Right kidney (tissue), 1 donor: ENCODE results near the gene SFXN2.
"Not testable (repeated sequence)": the region's sequence is repeated elsewhere in the genome, so short reads cannot be mapped to it uniquely, and the experiment has no call there.

Source experiments
- DNase-seq: peaks from one replicate; pipeline ENCODE4 v3.0.0-alpha.2; 2016

SFXN2 gene

DNA sequence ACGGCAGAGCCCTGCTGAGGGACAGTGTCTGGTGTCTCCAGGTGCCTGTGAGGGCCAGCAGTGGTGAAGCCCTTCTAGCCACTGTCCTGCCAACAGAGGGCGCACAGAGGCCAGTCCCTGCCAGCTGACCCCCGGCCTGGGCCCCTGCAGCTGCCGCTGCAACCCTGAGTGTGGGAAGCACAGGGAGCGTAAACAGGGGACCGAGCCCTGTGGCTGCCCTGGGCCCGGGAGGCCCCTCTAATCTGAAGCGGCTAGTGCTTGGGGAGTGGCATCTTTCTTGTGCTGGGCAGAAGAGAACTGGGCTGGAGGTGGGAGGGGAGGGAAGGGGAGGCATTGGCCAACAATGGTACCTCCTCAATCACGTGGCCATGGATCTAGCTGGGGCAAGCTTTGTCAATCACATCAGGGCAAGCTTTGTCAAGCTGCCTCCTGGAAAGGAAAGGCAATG, 35.6 kb upstream of the SFXN2 start:
- DNase-seq, result peak; percentile 72

DNA sequence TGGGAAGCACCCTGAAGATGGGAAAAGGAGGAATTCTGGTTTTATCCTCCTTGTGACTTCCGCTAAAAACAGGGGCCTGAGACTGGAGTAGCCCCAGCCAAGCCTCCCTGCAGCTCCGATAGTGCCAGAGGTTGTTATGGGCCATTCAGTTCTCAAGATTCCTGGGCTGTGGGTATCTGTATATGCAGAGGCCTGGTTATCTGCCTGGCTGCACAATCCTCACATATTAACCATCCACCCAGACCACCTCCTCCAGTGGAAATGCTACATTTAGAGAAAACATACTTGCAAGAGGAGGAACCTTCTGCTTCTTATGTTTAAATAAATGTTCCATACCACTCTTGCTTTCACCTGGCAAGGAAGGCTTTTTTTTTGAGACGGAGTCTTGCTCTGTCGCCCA, 34.8 kb upstream of the SFXN2 start:
- no peak for DNase-seq

DNA sequence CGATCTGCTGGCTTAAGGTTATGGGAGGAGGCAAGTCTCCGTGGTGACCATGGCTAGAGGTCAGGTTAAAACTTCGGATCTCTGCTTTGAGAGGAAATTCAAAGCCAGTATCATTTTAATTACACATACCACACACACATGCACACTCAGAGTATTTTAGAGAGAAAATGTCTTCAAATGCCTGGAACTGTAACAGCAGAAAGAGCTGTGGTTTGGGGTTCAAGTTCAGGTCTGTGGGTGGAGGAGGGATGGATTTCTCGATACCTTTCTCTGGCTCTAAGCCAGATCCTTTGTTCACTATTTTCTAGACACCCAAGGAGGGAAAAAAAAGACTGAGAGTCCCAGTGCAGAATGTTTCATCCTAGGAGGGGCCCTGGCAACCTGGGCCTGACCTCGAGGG, 32.7 kb upstream of the SFXN2 start:
- DNase-seq, result no peak

DNA sequence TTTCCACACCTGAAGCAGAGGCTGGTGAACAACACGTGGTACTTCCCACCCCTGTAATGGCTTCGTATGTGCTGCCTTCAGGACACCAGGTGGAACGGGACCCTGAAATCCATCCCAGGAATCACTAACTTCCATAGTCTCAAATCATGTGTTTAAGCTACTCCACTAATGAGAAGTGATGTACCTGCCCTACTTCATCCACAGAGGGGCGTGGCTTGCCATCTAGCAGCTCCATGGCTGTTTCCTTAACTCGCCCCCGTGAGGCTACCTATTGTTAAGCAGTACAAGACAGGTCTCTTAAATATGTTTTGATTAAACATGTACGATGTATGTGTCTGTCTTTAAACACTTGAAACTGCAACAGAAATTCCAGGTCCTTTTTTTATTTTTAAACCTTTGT, 32.0 kb upstream of the SFXN2 start:
- DNase-seq, result no peak

DNA sequence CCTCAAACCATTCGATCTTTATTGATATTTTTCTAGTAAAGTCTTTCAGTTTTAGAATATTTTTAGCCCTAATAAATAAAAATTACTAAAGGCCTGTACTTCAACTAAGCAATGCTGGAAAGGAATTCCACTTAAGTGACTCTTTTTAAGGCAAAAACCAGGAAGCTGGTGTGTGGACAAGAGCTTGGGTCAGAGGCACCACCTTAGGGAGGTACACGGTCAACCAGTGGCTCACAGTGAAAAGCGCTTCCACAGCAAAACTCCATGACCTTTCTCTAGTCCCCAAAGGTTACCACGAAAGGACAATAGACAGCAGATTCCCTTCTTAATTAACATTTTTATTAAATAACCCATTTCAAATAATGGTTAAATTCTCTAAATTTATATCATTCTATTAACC, 31.5 kb upstream of the SFXN2 start:
- DNase-seq, result no peak

DNA sequence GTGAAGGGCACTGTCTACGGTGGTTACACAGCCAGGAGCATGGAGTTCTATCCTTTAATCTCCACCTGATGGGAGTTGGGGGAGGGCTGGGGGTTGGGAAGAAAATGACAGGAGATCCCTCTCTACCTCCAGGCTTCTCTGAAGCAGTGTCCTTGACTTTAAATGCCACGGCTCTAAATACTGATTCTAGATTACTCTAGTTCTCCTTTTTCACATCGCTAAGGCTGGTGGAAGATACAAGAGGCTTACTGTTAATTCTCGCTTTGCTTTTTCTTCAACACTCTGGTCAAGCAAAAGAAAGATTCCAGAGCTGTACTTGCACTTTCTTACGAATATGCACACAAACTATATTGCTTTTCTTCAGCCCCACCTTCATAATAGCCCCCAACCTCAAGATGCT, 30.7 kb upstream of the SFXN2 start:
- DNase-seq, result no peak

DNA sequence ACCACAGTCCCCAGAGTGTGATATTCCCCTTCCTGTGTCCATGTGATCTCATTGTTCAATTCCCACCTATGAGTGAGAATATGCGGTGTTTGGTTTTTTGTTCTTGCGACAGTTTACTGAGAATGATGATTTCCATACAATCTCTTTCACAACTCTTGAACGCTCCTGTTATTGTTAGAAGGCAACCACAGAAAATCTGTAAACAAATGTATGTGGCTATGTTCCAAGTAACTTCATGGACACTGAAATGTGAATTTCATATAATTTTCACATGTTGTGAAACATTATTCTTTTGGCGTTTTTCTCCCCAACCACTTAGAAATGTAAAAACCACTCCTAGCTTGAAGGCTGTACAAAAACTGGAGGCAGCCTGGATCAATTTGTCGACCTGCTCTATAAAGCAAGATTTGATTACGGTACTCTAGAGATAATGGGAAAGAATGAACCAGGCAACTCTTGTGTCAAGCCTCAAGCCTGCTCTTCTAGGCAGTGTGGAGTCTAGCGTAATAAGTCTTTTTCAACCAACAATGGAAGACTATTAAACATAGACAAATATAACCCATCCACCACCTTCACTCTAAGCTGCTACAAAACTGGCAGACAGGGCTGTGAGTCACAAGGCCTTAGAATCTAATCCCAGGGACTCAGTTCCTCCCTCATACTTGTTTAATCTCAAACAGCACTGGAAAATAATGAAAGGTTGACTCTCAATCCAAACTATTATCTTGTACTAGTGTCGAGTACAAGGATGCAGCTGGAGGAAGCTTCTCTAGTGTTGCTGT, 23.0 kb upstream of the SFXN2 start:
- DNase-seq, result no peak

DNA sequence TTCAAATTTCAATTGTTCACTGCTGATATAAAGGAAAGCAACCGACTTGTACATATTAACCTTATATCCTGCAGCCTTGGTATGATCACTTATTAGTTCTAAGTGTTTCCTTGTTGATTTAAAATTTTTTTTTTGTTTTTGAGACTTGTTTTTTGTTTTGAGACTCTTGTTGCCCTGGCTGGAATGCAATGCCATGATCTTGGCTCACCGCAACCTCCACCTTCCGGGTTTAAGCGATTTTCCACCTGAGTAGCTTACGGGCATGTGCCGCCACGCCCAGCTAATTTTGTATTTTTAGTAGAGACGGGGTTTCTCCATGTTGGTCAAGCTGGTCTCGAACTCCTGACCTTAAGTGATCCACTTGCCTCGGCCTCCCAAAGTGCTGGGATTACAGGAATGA, 19.0 kb upstream of the SFXN2 start:
- DNase-seq, result not testable (repeated sequence)

DNA sequence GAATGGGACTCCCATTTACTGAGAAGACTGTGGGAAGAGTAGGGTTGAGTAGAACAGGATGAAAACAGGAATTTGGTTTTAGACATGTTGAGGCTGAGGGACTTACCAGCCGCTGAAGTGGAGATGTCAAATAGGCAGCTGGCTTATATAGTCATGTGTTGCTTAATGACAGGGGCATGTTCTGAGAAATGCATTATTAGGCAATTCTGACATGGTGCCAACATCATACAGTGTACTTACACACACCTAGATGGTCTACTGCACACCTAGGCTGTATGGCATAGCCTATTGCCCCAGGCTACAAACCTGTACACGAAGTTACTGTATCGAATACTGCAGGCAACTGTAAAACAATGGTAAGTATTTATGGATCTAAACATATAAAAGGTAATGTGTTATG, 17.7 kb upstream of the SFXN2 start:
- DNase-seq, result no peak

DNA sequence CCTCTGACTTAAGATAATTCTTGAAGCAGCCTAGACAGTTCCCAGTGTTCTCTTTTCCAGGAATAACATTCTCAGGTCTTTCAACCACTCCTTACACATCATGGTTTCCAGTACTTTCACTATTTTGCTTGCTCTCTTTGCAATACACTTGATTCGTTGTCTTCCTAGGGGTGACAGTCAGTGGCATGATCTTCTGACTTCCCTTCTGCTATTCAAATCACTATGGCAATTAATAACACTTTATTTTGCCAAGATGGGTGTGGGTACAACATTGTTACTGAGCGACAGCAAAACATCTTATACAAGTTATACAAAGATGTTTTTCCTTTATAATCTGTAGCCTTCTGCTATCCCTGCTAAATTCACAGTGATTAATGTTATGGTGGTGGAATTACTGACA, 15.5 kb upstream of the SFXN2 start:
- DNase-seq, result no peak

DNA sequence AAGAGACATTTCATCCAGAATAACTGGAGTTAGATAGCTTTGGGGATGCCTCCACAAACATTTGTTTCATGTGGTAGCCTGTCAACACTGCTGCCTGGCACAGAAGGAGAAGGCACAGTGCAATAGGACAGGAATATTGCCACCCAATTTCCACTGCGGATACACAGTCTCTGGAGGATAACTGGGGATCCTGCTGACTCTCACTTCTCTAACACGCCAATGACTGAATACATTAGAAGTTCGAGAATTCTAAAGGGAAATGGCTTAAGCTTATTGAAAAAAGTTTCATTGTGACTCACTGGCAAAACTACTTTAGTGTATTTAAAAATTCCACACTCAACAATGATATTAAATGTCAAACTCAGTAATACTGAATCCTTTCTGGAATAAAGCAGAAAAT, 13.2 kb upstream of the SFXN2 start:
- no peak for DNase-seq

DNA sequence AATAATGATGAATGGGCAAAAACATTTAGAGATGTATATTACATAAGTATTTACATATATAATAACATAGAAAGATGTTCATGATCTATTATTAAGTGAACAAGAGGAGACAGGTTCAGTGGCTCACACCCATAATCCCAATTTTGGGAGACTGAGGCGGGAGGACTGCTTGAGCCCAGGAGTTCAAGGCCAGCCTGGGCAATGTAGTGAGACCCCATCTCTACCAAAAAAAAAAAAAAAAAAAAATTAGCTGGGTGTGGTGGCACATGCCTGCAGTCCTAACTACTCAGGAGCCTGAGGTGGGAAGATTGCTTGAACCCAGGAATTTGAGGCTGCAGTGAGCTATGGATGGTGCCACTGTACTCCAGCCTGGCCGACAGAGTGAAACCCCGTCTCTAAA, 12.6 kb upstream of the SFXN2 start:
- DNase-seq, result no peak

DNA sequence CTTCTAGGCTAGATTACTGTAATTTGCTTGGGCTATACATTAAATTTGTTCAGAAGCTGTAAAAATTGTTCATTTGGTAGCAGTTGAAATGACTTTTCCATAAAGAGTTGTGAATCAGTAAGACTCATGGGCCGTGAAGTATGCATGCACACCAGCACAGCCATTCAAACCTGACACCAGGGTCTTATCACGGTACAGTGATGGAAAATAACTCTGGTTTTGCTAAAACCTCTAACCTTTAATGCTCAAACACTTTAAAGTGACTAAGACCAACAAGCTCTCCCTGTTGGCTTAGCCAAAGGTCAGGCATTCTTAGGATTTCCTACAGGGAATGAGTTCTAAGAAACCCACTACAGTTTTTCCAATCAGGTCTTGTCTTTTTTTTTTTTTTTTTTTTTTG, 11.7 kb upstream of the SFXN2 start:
- DNase-seq, result no peak

DNA sequence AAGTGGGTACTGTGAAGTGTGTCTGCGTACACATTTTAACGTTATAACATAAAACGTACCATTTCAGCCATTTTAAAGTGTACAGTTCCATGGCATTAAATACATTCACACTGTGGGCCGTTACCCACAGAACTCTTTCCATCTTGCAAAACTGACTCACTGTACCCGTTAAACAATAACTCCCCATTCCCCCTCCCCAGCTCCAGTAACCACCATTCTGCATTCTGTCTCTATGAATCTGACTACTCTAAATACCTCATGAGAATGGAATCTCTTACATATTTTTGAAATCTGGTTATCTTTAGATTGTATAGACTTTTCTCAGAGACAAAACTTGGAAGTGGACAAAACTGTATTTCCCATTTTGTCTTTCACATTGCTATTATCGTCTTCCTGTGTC, 9.5 kb upstream of the SFXN2 start:
- no peak for DNase-seq

DNA sequence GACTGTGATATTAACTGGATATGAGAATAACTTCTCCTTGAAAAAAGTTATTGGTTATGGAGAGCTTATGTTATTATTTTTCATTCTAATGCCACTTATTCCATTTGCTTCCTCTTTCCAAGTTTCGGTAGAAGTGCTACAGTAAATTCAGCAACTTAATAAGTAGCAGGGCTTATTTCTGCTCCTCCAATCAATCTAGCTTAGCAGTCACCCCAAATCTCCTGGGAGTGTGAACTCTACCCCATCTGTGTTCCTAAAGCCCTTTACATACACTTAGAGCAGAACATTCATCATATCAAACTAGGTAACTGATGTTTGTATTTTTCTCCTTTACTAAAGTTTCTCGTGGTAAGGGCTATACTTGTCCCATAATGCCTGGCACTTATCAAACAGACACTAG, 8.9 kb upstream of the SFXN2 start:
- no peak for DNase-seq

DNA sequence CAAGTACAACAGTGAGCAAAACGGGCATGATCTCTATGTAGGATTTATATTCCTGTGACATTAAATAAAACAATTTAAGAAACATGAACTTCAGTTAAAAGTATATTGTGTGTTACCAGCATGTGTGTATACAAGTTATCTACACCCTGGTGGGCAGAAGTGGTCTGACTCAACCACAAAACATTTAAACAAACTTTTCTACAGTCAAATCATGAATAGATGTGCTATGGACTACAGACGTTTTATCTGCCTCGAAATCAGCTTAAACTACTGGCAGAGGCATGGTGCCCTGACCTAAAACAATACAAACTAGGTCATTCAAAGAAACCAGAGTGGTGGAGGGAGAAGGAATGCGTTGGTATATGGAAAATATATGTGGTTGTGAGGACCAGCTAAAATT, 3.8 kb upstream of the SFXN2 start:
- DNase-seq, result no peak

DNA sequence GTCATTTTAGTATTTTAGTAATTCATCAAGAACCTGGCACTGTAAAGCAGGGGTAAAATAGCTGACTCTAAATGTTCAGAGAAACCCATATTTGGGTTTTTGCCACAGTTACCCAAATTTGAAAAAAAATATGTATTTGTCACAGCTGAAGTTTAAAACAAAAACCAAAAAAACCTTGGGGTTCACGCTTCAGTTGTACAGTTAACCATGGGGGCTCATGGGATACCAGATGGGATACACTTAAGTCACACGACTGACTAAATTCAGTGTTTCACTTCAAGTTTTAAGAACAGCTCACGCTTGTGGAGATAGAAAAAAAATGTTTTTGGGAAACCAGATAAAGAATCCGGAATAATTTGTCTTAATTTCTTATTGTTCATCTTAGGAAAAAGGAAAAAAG, 2.3 kb upstream of the SFXN2 start:
- DNase-seq, result no peak

DNA sequence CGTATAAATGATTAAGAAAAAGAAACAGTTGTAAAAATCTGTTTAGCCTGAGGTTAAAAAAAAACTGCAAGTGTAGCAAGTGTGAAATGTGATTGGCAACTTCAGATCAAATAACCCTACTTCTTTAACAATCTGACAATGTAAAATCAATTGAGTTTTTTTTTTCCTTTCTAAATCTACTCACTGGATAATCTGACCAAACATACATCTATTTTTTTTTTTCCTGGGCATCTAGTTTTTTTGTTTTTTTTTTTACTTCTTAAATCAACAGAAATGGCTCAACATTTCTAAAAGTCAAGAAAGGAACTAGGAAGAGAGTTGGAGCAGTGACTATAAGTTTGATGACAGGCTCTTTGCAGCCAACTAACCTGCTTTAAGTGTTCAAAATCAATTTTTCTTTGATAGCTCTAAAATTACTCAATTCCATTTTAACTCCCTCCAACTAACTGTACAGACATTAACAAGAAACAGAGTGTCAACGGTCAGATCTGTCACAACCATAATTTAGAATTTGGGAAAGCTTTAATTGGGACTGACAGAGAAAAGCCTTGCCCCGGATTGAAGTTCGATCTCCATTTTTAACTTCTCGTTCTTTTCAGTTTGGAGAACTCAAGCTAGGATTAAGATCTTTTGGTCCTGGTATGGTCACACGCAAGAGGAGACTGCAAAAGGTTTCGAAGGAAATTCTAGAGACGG, 1.4 kb upstream of the SFXN2 start:
- no peak for DNase-seq

DNA sequence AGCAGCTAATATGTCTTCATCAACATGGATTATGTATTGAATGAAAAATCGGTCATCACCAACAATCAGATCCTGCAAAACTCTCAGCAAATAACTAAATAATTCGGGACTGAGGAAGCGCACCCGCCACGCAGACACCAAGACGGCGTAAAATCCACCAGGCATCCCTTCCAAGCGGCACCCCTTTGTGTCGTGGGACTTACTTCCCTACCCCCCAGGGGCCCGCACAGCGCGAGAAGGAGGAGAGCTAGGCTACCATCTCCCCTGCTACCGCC, 960 bp upstream of the SFXN2 start:
- DNase-seq, result no peak

DNA sequence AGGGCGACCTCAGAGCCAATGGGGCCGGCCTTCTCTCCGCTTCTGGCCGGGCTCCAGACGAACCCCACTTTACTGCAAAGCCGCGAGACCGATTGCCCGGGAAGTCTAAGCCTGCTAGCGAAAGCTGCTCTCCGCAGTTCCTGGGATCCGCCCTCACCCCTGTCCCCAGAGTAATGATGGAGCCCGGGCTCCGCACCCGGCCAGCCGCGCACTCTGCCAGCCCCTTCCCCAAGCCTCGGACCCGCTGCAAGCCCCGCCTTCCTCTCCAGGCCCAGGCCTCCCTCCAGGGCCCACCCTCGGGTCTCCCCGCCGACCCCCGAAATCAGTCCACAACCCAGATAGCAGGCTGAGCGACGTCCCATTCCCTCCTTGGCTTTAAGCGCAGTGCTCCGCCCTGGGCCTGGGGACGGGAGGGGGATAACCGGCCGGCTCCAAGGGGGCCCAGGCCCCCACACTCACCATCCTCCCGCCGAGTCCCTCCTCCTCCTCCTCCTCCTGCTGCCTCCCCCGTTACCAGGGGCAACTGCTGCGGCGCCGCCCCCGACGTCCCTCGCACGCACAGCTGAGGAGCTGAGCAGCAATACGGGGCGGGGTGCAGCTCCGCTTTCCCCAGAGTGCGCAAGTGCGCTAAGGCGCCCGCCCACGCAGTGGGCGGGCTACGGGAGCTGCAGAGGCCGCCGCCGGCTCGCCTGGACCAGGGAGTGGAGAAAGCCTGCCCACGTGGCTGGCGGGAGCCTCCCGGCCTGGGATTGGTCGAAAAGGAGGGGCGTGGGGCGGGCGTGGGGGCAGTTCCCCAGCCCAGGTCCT, 419 bp upstream of the SFXN2 start, which contains the start of gene ARL3:
ARL3 (minus strand) TSS at position 584 of the 807 bp plus-strand sequence; CDS start at position 462, 122 bp downstream.
- peak; percentile 99 for DNase-seq

DNA sequence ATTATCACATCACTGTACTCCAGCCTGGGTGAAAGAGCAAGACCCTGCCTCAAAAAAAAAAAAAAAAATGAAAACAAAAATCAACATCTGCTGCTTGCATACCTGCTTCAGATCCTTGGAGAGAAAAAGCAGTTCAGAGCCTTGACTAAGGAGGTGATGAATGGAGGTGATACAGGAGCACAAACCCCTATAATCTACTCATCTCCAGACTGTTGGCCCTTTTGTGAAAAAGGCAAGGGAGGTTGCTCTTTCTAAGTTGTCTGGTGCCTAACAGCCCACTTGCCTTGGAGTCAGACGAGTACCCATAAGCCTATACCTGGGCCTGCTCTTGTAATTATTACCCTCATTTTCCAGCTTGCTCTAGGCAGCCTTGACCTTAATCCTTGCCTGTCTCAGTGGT, 1.4 kb downstream of the SFXN2 start:
- DNase-seq, result no peak

DNA sequence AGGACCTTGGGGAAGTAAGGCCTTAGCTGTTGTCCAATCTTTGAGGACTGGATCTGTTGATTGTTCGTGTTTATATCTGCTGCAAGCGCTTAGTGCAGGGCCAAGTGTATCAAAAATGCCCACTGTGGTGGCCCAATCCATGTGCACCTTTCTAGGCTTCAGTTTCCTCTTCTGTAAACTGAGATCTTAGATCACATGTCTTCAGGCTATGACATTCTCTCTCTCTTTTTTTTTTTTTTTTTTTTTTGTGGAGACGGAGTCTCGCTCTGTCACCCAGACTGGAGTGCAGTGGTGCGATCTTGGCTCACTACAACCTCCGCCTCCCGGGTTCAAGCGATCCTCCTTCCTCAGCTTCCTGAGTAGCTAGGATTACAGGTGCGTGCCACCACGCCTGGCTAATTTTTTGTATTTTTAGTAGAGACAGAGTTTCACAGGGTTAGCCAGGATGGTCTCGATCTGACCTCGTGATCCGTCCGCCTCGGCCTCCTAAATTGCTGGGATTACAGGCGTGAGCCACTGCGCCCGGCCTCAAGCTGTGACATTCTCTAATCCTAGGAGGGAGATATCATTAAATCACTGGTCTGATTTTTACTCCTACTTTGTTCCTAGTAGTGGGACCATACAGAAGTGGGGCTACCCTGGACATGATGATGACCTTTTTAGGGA, 2.6 kb downstream of the SFXN2 start:
- DNase-seq, result not testable (repeated sequence)

DNA sequence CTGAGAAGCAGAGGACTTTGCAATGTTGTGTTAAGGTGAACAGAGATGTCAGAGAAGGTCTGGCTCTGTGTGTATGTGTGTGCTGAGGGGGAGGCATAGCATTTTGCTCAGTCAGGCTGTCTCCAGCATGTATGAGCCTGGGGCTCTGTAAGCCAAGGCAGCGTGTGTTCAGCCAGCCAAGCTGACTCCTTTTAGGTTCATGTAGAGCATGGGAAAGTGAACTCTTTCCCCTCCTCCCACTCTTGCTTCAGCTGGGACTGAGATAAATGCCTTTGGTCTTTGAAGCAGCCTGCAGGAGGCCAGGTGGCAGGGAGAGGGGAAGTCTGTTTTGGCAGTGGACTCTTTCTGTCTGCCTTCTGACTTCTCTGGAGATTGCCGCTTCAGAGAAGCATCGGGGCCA, 3.8 kb downstream of the SFXN2 start:
- DNase-seq, result peak; percentile 67
